Astrocyte (in vitro differentiated cells and primary cell): ENCODE results near the gene GPR179. TPM values are rescaled to one million over a fixed set of nuclear protein-coding genes. Genes with fewer than 3 reads are reported as not detected.

ENCODE experiments used
- DNase-seq: peaks from one replicate; pipeline ENCODE4 v3.0.0-alpha.2; 2010; ENCODE audit warnings: low read depth
- FAIRE-seq: peaks from 2 replicates; lab custom pipeline; 2011; peaks lifted over from hg19 to GRCh38; lab: Jason Lieb, UNC
- H2AFZ ChIP-seq: 2 replicates; pipeline ENCODE4 v1.6.0; 2012; ENCODE audit warnings: low read depth, low read length, inconsistent platforms
- H3K27ac ChIP-seq: 2 replicates; pipeline ENCODE4 v1.5.1; 2011; ENCODE audit warnings: low read depth, low read length, inconsistent platforms
- H3K27me3 ChIP-seq: 2 replicates; pipeline ENCODE4 v1.6.0; 2011; ENCODE audit warnings: low read length, inconsistent platforms; ENCODE audit not compliant: insufficient read depth
- H3K36me3 ChIP-seq: 2 replicates; pipeline ENCODE4 v1.5.1; 2011; ENCODE audit warnings: low read length, inconsistent platforms; ENCODE audit not compliant: insufficient read depth
- H3K4me1 ChIP-seq: 2 replicates; pipeline ENCODE4 v1.5.1; 2011; ENCODE audit warnings: low read length, inconsistent platforms; ENCODE audit not compliant: insufficient read depth
- H3K4me2 ChIP-seq: 2 replicates; pipeline ENCODE4 v1.6.0; 2012; ENCODE audit warnings: low read length, inconsistent platforms
- H3K4me3 ChIP-seq: 2 replicates; pipeline ENCODE4 v1.5.1; 2011; ENCODE audit warnings: low read depth, mild to moderate bottlenecking, low read length, inconsistent platforms; ENCODE audit not compliant: insufficient read depth
- H3K79me2 ChIP-seq: 2 replicates; pipeline ENCODE4 v1.6.0; 2012; ENCODE audit warnings: mild to moderate bottlenecking, low read length, inconsistent platforms; ENCODE audit not compliant: insufficient read depth
- H3K9ac ChIP-seq: 2 replicates; pipeline ENCODE4 v1.6.0; 2012; ENCODE audit warnings: mild to moderate bottlenecking, low read length, inconsistent platforms
- H3K9me3 ChIP-seq: 2 replicates; pipeline ENCODE4 v1.5.1; 2012; ENCODE audit warnings: low read depth, mild to moderate bottlenecking, low read length, inconsistent platforms; ENCODE audit not compliant: insufficient read depth
- H4K20me1 ChIP-seq: 2 replicates; pipeline ENCODE4 v1.6.0; 2012; ENCODE audit warnings: low read length, inconsistent platforms; ENCODE audit not compliant: insufficient read depth
- H3K27ac Mint-ChIP-seq: one replicate; pipeline ENCODE4 v1.8.0; 2021; ENCODE audit warnings: mild to moderate bottlenecking, mixed read lengths; ENCODE audit not compliant: unreplicated experiment
- H3K27me3 Mint-ChIP-seq: one replicate; pipeline ENCODE4 v1.8.0; 2021; ENCODE audit warnings: low read depth, mixed read lengths; ENCODE audit not compliant: unreplicated experiment
- H3K36me3 Mint-ChIP-seq: one replicate; pipeline ENCODE4 v1.8.0; 2021; ENCODE audit warnings: low read depth, mixed read lengths; ENCODE audit not compliant: unreplicated experiment
- H3K4me1 Mint-ChIP-seq: one replicate; pipeline ENCODE4 v1.8.0; 2021; ENCODE audit warnings: low read depth, mixed read lengths; ENCODE audit not compliant: unreplicated experiment
- H3K4me3 Mint-ChIP-seq: one replicate; pipeline ENCODE4 v1.8.0; 2021; ENCODE audit warnings: mild to moderate bottlenecking, moderate library complexity, mixed read lengths; ENCODE audit not compliant: unreplicated experiment
- H3K9me3 Mint-ChIP-seq: one replicate; pipeline ENCODE4 v1.8.0; 2021; ENCODE audit warnings: mild to moderate bottlenecking, mixed read lengths; ENCODE audit not compliant: unreplicated experiment
- EZH2 ChIP-seq: IDR thresholded peaks from 2 replicates; pipeline ENCODE4 v1.6.1; 2012; ENCODE audit warnings: mild to moderate bottlenecking, low read length, inconsistent platforms; ENCODE audit not compliant: insufficient read depth
- total RNA-seq: library from RNA; stranded (reverse); gene quantifications from 2 replicates; pipeline ENCODE4 v1.2.1, GENCODE V29; 2021
- TF ChIP-seq, protein P1 (sequence below): IDR thresholded peaks from 2 replicates; pipeline ENCODE4 v1.5.1; 2011; ENCODE audit warnings: low read depth, mild to moderate bottlenecking, inconsistent platforms, low read length, moderate library complexity; ENCODE audit not compliant: insufficient read depth

GPR179 gene
- total RNA-seq, 1 donor from 2014 or later: 0.07 TPM

DNA sequence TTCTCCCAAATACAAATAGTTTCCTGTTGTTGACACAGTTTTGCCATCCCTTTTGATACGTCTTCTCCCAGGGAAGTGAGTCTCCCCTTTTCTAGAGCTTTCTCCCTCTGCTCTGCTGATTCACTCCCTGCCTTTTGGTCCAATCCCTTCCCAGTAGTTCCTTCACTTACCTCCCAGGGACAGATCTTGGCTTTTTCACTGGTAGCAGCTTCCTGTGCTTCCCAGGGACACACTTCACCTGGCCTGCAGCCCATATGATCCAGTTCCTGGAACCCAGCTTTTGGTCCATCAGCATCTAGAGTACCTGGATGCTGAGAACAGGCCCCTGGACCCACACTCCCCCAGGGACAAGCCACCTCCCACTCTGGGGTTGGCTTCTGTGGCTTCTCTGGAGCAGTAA is 15.8 kb downstream of the GPR179 start:
- no peak for TF ChIP-seq EZH2
- TF ChIP-seq, protein P1, sequence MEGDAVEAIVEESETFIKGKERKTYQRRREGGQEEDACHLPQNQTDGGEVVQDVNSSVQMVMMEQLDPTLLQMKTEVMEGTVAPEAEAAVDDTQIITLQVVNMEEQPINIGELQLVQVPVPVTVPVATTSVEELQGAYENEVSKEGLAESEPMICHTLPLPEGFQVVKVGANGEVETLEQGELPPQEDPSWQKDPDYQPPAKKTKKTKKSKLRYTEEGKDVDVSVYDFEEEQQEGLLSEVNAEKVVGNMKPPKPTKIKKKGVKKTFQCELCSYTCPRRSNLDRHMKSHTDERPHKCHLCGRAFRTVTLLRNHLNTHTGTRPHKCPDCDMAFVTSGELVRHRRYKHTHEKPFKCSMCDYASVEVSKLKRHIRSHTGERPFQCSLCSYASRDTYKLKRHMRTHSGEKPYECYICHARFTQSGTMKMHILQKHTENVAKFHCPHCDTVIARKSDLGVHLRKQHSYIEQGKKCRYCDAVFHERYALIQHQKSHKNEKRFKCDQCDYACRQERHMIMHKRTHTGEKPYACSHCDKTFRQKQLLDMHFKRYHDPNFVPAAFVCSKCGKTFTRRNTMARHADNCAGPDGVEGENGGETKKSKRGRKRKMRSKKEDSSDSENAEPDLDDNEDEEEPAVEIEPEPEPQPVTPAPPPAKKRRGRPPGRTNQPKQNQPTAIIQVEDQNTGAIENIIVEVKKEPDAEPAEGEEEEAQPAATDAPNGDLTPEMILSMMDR: no peak
- H3K27ac Mint-ChIP-seq: peak overlapping the region; percentile 48

DNA sequence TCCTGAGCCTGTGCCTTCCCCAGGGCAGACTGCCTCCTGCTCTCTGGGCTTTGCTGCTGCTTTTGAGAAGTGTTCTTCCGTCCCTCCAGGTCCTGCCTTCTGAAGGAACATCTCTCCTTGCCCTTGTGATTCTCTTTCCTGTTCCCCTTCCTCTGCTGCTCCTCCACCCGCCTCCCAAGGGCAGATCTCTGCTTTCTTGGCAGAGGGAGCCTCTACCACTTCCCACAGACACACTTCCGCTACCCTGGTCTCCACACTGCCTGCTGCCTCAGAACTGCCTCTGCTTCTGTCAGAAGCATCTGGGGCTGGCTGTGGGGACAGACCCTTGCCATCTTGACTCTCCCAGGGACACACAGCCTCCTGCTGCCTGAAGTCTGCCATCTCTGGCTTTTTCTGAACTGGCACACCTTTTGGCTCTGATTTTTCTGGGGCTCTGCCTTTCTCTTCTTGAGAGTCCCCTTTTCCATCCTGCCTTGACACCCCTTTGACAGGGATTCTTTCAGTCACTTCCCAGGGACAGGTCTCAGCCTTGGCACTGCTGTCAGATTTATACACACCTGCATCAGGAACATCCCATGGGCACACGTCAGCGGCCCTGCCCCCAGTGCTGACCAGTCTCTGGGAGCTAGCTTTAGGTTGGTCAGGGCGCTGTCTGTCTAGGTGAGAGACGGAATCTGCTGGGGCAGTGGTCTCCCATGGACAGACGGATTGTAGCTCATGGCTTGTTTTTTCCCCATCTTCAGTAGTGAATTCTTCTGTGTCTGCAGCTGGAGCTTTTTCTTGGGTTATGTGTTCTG is 16.6 kb downstream of the GPR179 start:
- H3K27ac Mint-ChIP-seq: no peak overlapping the region
- peaks cover 8% of the 10 kb centered on the region for H3K27me3 ChIP-seq
- peaks cover 12% of the 10 kb centered on the region for H3K36me3 ChIP-seq
- TF ChIP-seq, protein P1: no peak
- TF ChIP-seq EZH2: no peak
- H3K9me3 ChIP-seq: no peaks in the 10 kb centered on the region
- H3K4me1 ChIP-seq: no peaks in the 10 kb centered on the region
- DNase-seq: no peak
- no peak overlapping the region for H3K27ac ChIP-seq
- peaks cover 38% of the 10 kb centered on the region for H3K27me3 Mint-ChIP-seq
- H3K4me2 ChIP-seq: no peak overlapping the region
- no peak overlapping the region for H3K4me3 ChIP-seq
- H2AFZ ChIP-seq: no peak overlapping the region
- no peaks in the 10 kb centered on the region for H3K79me2 ChIP-seq
- H3K9me3 Mint-ChIP-seq: no peaks in the 10 kb centered on the region
- no peak overlapping the region for H3K4me3 Mint-ChIP-seq
- peaks cover 19% of the 10 kb centered on the region for H3K4me1 Mint-ChIP-seq
- H3K9ac ChIP-seq: no peak overlapping the region
- H3K36me3 Mint-ChIP-seq: peaks cover 5% of the 10 kb centered on the region
- no peaks in the 10 kb centered on the region for H4K20me1 ChIP-seq
- FAIRE-seq: no peak

More for the DNA sequence above, 15.8 kb downstream of the GPR179 start:
- H3K4me2 ChIP-seq: no peak overlapping the region
- peaks cover 7% of the 10 kb centered on the region for H3K36me3 ChIP-seq
- no peak overlapping the region for H3K9ac ChIP-seq
- no peaks in the 10 kb centered on the region for H3K9me3 ChIP-seq
- FAIRE-seq: no peak
- H3K4me3 ChIP-seq: no peak overlapping the region
- H3K36me3 Mint-ChIP-seq: peaks cover 5% of the 10 kb centered on the region
- H3K79me2 ChIP-seq: no peaks in the 10 kb centered on the region
- no peak overlapping the region for H3K4me3 Mint-ChIP-seq
- peaks cover 8% of the 10 kb centered on the region for H3K27me3 ChIP-seq
- no peaks in the 10 kb centered on the region for H3K4me1 ChIP-seq
- no peak overlapping the region for H2AFZ ChIP-seq
- no peaks in the 10 kb centered on the region for H3K9me3 Mint-ChIP-seq
- H3K27me3 Mint-ChIP-seq: peaks cover 42% of the 10 kb centered on the region
- no peak for DNase-seq
- no peaks in the 10 kb centered on the region for H4K20me1 ChIP-seq
- peaks cover 19% of the 10 kb centered on the region for H3K4me1 Mint-ChIP-seq
- H3K27ac ChIP-seq: no peak overlapping the region
